ENCODE data around the gene PSMC3. TPM values are rescaled to one million over a fixed set of nuclear protein-coding genes. Genes with fewer than 3 reads are reported as not detected.
A peak's percentile ranks its signal among the peaks of the same experiment; 100 is the strongest.

PSMC3 gene
- total RNA-seq, 1 donor from 2014 or later: 130 TPM

- no peak for FAIRE-seq
- TF ChIP-seq CTCF (IDR thresholded peaks at IDR 0.05; ENCODE audit: insufficient read depth, low read depth, low read length): no peak
- no peak for TF ChIP-seq EZH2 (IDR thresholded peaks at IDR 0.05; ENCODE audit: insufficient read depth, low read length)
- Mint-ChIP-seq H3K4me3 (ENCODE audit: unreplicated experiment) (peak overlapping the region; percentile 2), H3K27me3 (ENCODE audit: low read depth, unreplicated experiment) (no peaks in the 10 kb centered on the region), H3K9me3 (ENCODE audit: unreplicated experiment) (no peaks in the 10 kb centered on the region), H3K4me1 (ENCODE audit: low read depth, unreplicated experiment) (peaks cover 34% of the 10 kb centered on the region), H3K36me3 (ENCODE audit: low read depth, unreplicated experiment) (peaks cover 13% of the 10 kb centered on the region), H3K27ac (ENCODE audit: unreplicated experiment) (peak overlapping the region; percentile 77)
- Histone ChIP-seq H3K4me1 (ENCODE audit: insufficient read depth, low read length) (peaks cover 61% of the 10 kb centered on the region), H3K9ac (ENCODE audit: low read length) (peak overlapping the region; percentile 65), H4K20me1 (ENCODE audit: insufficient read depth, low read length) (peaks cover 48% of the 10 kb centered on the region), H3K79me2 (ENCODE audit: insufficient read depth, low read length) (peaks cover 44% of the 10 kb centered on the region), H3K27me3 (ENCODE audit: insufficient read depth, low read length) (no peaks in the 10 kb centered on the region), H2AFZ (ENCODE audit: low read depth, low read length) (no peak overlapping the region), H3K4me3 (ENCODE audit: insufficient read depth, low read depth, low read length) (no peak overlapping the region), H3K36me3 (ENCODE audit: insufficient read depth, low read length) (peaks cover 25% of the 10 kb centered on the region), H3K9me3 (ENCODE audit: insufficient read depth, low read depth, low read length) (no peaks in the 10 kb centered on the region), H3K4me2 (ENCODE audit: low read length) (peak overlapping the region; percentile 32), H3K27ac (ENCODE audit: low read depth, low read length) (peak overlapping the region; percentile 42)
- DNase-seq (ENCODE audit: low read depth): peak; percentile 75
These were observed 12.1 kb downstream of the PSMC3 start for GRCh38 chr11:47413908-47414684.

GRCh38 chr11:47413351-47413750 is 12.9 kb downstream of the PSMC3 start:
- DNase-seq (ENCODE audit: low read depth) (no peak), FAIRE-seq (no peak)
- Mint-ChIP-seq H3K4me3 (ENCODE audit: unreplicated experiment) (no peak overlapping the region), H3K4me1 (ENCODE audit: low read depth, unreplicated experiment) (peaks cover 30% of the 10 kb centered on the region), H3K9me3 (ENCODE audit: unreplicated experiment) (no peaks in the 10 kb centered on the region), H3K27me3 (ENCODE audit: low read depth, unreplicated experiment) (no peaks in the 10 kb centered on the region), H3K27ac (ENCODE audit: unreplicated experiment) (no peak overlapping the region), H3K36me3 (ENCODE audit: low read depth, unreplicated experiment) (peaks cover 13% of the 10 kb centered on the region)
- no peak overlapping the region for H2AFZ ChIP-seq (ENCODE audit: low read depth, low read length)
- H3K27ac ChIP-seq (ENCODE audit: low read depth, low read length): peak overlapping the region; percentile 42
- no peak overlapping the region for H3K9ac ChIP-seq (ENCODE audit: low read length)
- TF ChIP-seq EZH2 (IDR thresholded peaks at IDR 0.05; ENCODE audit: insufficient read depth, low read length) (no peak), CTCF (IDR thresholded peaks at IDR 0.05; ENCODE audit: insufficient read depth, low read depth, low read length) (no peak)
- H3K4me3 ChIP-seq (ENCODE audit: insufficient read depth, low read depth, low read length): no peak overlapping the region
- peaks cover 46% of the 10 kb centered on the region for H4K20me1 ChIP-seq (ENCODE audit: insufficient read depth, low read length)
- peak overlapping the region; percentile 32 for H3K4me2 ChIP-seq (ENCODE audit: low read length)
- peaks cover 50% of the 10 kb centered on the region for H3K79me2 ChIP-seq (ENCODE audit: insufficient read depth, low read length)
- H3K36me3 ChIP-seq (ENCODE audit: insufficient read depth, low read length): peaks cover 18% of the 10 kb centered on the region
- H3K9me3 ChIP-seq (ENCODE audit: insufficient read depth, low read depth, low read length): no peaks in the 10 kb centered on the region
- no peaks in the 10 kb centered on the region for H3K27me3 ChIP-seq (ENCODE audit: insufficient read depth, low read length)
- H3K4me1 ChIP-seq (ENCODE audit: insufficient read depth, low read length): peaks cover 62% of the 10 kb centered on the region

All from astrocyte (in vitro differentiated cells and primary cell).